Adrenal gland (tissue), 5 donors: ENCODE measurements around the gene CEBPZOS.

Experiments used
- POLR2A ChIP-seq, 2 donors: fragments of 450-650 bp; IDR thresholded peaks; one replicate each; pipeline ENCODE4 v1.6.1; 2017; ENCODE audit warnings: antibody characterized with exemption in 2 of 2, mild to moderate bottlenecking in 2 of 2, moderate library complexity in 1 of 2
- TF ChIP-seq, protein P1 (sequence below), 6 experiments: fragments of 450-650 bp in 4 of 6; fragments of 200-600 bp in 2 of 6; sonication (generic) in 1 of 6; IDR thresholded peaks; 1 replicate in 5 of 6; 2 replicates in 1 of 6; pipeline versions ENCODE4 v1.5.1 to v1.8.0; 2016 to 2021; ENCODE audit warnings: antibody characterized with exemption in 6 of 6, mild to moderate bottlenecking in 2 of 6, moderate library complexity in 1 of 6
- donor health status: DM: no; HTN: no; CAD: no.

GRCh38 chr2:37191253-37191652 lies 5.0 kb upstream of the CEBPZOS start:
- no peak for TF ChIP-seq POLR2A (IDR thresholded peaks at IDR 0.05)
- TF ChIP-seq, protein P1, sequence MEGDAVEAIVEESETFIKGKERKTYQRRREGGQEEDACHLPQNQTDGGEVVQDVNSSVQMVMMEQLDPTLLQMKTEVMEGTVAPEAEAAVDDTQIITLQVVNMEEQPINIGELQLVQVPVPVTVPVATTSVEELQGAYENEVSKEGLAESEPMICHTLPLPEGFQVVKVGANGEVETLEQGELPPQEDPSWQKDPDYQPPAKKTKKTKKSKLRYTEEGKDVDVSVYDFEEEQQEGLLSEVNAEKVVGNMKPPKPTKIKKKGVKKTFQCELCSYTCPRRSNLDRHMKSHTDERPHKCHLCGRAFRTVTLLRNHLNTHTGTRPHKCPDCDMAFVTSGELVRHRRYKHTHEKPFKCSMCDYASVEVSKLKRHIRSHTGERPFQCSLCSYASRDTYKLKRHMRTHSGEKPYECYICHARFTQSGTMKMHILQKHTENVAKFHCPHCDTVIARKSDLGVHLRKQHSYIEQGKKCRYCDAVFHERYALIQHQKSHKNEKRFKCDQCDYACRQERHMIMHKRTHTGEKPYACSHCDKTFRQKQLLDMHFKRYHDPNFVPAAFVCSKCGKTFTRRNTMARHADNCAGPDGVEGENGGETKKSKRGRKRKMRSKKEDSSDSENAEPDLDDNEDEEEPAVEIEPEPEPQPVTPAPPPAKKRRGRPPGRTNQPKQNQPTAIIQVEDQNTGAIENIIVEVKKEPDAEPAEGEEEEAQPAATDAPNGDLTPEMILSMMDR (IDR thresholded peaks at IDR 0.05), result no peak
